Prostate gland (tissue), 2 donors: ENCODE data around the gene FAM151B.

Experiments
- CTCF ChIP-seq, 4 experiments: fragments of 200-600 bp in 2 of 4; fragments of 450-650 bp in 2 of 4; sonication (generic) in 2 of 4; IDR thresholded peaks; 1 replicate in 3 of 4; 2 replicates in 1 of 4; pipeline ENCODE4 v1.5.1; 2016 to 2019; ENCODE audit warnings: antibody characterized with exemption in 4 of 4, mild to moderate bottlenecking in 2 of 4, moderate library complexity in 2 of 4
- POLR2A ChIP-seq: fragments of 450-650 bp; IDR thresholded peaks from one replicate; pipeline ENCODE4 v1.6.1; 2016; ENCODE audit warnings: antibody characterized with exemption, mild to moderate bottlenecking
- POLR2AphosphoS5 ChIP-seq: sonication (generic); formaldehyde crosslinking; IDR thresholded peaks from one replicate; pipeline ENCODE4 v1.6.1; 2017; ENCODE audit warnings: antibody characterized with exemption

DNA sequence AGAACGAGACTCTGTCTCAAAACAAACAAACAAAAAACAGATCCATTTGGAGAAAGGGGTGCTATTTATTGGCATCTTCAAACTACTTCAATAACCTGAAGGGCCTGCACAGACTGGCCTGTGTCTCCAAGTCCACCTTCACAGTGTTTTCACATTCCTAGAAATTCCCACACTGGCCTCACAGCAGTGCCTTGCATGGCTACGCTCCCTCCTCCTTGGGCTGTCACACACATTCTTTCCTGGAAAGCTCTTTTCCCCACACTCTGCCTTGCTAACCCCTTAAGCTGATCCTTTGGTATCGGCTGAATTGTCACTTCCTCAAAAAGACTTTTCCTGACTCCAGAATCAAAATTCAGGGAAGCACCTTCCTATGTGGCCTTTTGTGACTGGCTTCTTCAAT lies 19.8 kb downstream of the FAM151B start:
- no peak for TF ChIP-seq POLR2A
- no peak for TF ChIP-seq CTCF (IDR thresholded peaks at IDR 0.05)
- TF ChIP-seq POLR2AphosphoS5 = no peak
